ENCODE measurements around the gene SEPHS2.

SEPHS2 gene

GRCh38 chr16:30429678-30430427 lies 15.8 kb downstream of the SEPHS2 start, which contains the start of gene DCTPP1:
Gene DCTPP1 (minus strand): TSS chr16:30430030. CDS start chr16:30429980, 50 bp downstream.
- DNase-seq (ENCODE audit: low read depth), result peak; percentile 99

- no peak for DNase-seq (ENCODE audit: low read depth)
Observed at GRCh38 chr16:30429418-30429677, 16.3 kb downstream of the SEPHS2 start.

GRCh38 chr16:30428055-30428454 lies 17.6 kb downstream of the SEPHS2 start:
- no peak for DNase-seq (ENCODE audit: low read depth)

- DNase-seq (ENCODE audit: low read depth), result no peak
Observed at GRCh38 chr16:30421010-30421409, 24.7 kb downstream of the SEPHS2 start.

- DNase-seq (ENCODE audit: low read depth), result no peak
Observed at GRCh38 chr16:30418350-30419181, 27.1 kb downstream of the SEPHS2 start.

GRCh38 chr16:30417529-30418349 lies 27.9 kb downstream of the SEPHS2 start:
- peak; percentile 97 for DNase-seq (ENCODE audit: low read depth)

GRCh38 chr16:30416624-30417528 lies 28.8 kb downstream of the SEPHS2 start:
- no peak for DNase-seq (ENCODE audit: low read depth)

GRCh38 chr16:30416047-30416603 lies 29.5 kb downstream of the SEPHS2 start:
- DNase-seq (ENCODE audit: low read depth), result no peak

- DNase-seq (ENCODE audit: low read depth), result no peak
Observed at GRCh38 chr16:30414159-30414558, 31.5 kb downstream of the SEPHS2 start.

- no peak for DNase-seq (ENCODE audit: low read depth)
Observed at GRCh38 chr16:30413112-30413806, 32.4 kb downstream of the SEPHS2 start.

GRCh38 chr16:30409125-30410060 lies 36.3 kb downstream of the SEPHS2 start:
- peak; percentile 76 for DNase-seq (ENCODE audit: low read depth)

GRCh38 chr16:30407804-30408534 lies 37.7 kb downstream of the SEPHS2 start:
- DNase-seq (ENCODE audit: low read depth), result no peak

- DNase-seq (ENCODE audit: low read depth), result peak; percentile 83
Observed at GRCh38 chr16:30407102-30407803, 38.4 kb downstream of the SEPHS2 start, which contains the start of gene ZNF771. Gene ZNF771 (plus strand): TSS chr16:30407606. CDS start chr16:30408054, 448 bp downstream.

- no peak for DNase-seq (ENCODE audit: low read depth)
Observed at GRCh38 chr16:30406795-30407101, 38.9 kb downstream of the SEPHS2 start.

GRCh38 chr16:30401768-30402425 lies 43.8 kb downstream of the SEPHS2 start:
- no peak for DNase-seq (ENCODE audit: low read depth)

- DNase-seq (ENCODE audit: low read depth), result no peak
Observed at GRCh38 chr16:30399435-30400186, 46.1 kb downstream of the SEPHS2 start.
